GM12801 (cell line): Measurements from ENCODE around the gene TOX4.

Experiments used
- CTCF ChIP-seq: IDR thresholded peaks from one replicate; pipeline ENCODE4 v1.5.1; 2011; ENCODE audit warnings: control low read depth; ENCODE audit not compliant: insufficient read length; ENCODE audit errors: extremely low read depth

The TOX4 gene

GRCh38 chr14:21541413-21542074, 64.5 kb downstream of the TOX4 start:
- TF ChIP-seq CTCF: no peak

DNA sequence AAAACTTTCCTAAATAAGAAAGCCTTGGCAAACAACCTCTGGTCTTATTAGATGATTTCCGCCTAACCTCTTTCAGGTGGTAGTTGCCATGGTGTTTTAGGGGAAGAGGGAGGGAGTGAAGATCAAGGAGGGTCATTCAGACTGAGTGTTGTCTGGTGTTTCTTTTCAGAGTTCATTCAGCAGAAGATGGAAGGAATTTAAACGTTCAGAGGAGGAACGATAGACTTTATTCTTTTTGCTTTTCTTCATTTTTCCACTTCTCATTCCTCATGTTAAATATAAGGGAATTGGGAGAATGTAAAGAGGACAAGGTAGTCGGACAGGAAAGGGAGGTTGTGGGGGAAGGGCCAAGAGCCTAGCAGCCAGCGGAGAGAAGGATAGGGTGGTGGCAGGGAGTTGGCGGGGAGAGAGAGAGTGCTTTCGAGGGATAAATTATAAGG, 66.5 kb downstream of the TOX4 start:
- no peak for TF ChIP-seq CTCF

DNA sequence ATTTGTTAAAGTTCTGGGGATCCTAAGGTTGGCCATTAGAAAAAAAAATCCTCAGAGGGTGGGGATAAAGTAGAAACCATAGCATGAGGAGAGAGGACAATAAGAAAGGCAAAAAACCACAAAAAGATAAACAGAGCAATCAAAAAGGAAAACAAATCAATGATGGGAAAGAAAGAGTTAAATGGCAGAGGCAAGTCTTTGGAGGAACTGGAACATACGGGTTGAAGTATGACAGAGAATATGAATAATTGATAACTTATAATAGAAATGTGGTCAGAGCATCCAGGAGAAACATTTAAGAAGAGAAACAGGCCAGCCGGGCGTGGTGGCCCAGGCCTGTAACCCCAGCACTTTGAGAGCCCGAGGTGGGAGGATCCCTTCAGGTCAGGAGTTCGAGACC, 67.0 kb downstream of the TOX4 start:
- TF ChIP-seq CTCF: no peak
